ENCODE measurements around the gene ZNF487.
"Not testable (repeated sequence)": the region's sequence is repeated elsewhere in the genome, so short reads cannot be mapped to it uniquely, and the experiment has no call there.

Gene ZNF487

DNA sequence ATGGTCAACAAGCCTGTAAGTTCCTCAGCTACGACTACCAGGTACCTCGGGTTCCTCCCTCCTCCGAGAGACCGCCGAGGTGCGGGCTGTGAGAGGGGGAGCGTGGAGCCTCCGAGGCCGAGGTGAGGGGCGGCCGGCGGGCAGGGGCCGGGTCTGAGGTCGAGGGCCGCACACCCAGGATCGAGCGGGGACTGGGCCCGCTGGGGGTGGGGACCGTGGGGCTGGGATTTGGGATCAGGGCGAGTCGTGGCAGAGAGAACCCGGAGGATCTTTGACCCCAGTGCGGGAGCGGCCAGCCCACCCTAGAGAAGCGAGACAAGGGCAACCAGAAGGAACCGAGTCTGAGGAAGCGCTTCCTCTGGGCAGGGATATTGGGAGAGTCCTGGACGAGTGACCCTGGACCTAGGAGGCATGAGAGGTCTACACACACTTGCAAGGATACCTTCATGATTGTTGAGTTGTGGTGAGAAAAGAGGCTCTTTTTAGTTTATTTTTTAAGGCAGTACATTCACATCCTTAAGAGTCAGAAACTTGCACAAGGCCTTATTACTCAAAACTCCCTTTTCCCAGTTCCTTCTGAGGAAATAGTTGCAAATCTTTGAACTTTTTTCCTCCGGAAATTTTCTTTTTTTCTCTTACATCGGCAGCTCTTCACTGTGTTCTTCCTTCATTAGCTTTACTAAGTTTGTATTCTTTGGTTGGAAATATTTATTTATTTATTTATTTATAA lies 395 bp downstream of the ZNF487 start:
- no peak for DNase-seq
- ATAC-seq = no peak

DNA sequence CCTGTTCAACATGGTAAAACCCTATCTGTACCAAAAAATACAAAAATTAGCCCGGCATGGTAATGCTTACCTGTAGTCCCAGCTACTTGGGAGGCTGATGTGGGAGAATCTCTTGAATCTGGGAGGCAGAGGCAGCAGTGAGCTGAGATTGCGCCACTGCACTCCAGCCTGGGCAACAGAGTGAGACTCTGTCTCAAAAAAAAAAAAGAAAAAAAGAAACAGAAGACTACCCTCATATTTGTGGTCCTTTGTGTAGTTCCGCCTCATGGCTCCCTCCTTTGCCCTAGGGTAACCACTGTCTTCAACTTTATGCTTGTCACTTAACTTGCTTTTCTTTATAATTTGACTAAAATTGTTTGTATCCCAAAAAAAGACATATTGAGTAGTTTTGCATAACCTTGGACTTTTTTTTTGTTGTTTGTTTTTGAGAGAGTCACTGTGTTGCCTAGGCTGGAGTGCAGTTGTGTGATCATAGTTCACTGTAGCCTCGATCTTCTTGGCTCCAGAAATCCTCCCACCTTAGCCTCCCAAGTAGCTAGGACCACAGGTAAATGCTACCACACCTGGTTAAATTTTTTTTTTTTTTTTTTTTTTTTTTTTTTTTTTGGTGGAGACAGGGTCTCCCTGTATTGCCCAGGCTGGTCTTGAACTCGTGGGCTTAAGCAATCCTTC lies 3.7 kb downstream of the ZNF487 start:
- ATAC-seq (no peak), DNase-seq (no peak)

DNA sequence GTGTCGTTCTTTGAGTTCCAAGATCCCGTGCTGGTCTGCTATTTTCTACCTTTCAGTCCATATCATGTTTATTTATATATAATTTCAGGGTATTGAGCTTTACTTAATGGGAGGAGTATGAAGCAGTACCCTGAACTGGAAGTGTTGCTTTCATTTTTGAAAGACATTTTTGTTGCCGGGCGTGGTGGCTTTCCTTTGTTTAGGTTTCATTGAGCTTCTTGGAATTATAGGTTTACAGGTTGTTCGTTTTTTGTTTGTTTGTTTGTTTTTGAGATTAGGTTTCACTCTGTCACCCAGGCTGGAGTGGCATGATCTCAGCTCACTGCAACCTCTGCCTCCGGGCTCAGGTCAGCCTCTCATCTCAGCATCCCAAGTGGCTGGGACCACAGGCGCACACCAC lies 7.4 kb downstream of the ZNF487 start:
- DNase-seq (no peak), ATAC-seq (no peak)

DNA sequence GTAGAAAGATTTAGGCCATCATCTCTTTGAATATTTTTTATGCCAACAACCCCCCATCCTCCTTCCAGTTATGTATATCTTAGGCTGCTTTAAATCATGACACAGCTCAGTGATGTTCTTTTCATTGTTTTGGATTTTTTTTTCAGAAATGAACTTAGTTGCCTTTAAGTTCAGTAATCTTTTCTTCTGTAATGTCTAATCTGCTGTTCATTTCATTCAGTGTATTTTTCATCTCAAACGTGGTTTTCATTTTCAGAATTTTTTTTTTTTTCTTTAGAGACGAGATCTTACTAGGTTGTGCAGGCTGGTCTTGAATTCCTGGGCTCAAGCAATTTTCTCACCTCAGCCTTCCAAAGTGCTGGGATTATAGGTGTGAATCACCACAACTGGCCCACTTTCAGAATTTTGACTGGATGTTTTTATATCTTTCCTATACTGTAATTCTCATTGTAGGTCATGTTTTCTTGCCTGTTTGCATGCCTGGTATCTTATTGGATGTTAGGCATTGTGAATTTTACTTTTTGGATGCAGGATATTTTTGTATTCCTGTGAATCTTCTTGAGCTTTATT lies 8.1 kb downstream of the ZNF487 start:
- DNase-seq = no peak

DNA sequence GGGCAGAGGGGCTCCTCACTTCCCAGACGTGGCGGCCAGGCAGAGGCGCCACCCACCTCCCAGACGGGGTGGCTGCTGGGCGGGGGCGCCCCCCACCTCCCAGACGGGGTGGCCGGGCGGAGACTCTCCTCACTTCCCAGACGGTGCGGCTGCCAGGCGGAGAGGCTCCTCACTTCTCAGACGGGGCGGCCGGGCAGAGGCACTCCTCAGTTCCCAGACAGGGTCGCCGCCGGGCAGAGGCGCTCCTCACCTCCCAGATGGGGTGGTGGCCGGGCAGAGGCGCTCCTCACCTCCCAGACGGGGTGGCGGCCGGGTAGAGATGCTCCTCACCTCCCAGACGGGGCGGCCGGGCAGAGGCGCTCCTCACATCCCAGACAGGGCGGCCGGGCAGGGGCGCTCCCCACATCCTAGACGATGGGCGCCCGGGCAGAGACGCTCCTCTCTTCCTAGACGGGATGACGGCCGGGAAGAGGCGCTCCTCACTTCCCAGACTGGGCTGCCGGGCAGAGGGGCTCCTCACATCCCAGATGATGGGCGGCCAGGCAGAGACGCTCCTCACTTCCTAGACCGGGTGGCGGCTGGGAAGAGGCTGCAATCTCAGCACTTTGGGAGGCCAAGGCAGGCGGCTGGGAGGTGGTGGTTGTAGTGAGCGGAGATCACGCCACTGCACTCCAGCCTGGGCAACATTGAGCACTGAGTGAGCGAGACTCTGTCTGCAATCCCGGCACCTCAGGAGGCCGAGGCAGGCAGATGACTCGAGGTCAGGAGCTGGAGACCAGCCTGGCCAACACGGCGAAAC lies 9.5 kb downstream of the ZNF487 start:
- DNase-seq, ATAC-seq: not testable (repeated sequence)

More for the DNA sequence above, 8.1 kb downstream of the ZNF487 start:
- ATAC-seq = no peak

DNA sequence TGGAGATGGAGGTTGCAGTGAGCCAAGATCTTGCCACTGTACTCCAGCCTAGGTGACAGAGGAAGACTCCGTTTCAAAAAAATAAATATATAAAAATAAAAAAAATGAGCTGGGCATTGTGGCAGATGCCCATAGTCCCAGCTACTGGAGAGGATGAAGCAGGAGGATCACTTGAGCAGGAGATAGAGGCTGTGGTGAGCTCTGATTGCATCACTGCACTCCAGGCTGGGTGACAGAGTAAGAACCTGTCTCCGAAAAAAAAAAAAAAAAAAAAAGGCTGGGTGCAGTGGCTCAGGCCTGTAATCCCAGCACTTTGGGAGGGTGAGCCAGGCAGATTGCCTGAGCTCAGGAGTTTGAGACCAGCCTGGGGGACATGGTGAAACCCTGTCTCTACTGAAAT lies 11.8 kb downstream of the ZNF487 start:
- no peak for ATAC-seq

GRCh38 chr10:43452356-43452914 lies 15.5 kb downstream of the ZNF487 start:
- DNase-seq = no peak
- ATAC-seq = no peak

More for the DNA sequence above, 11.8 kb downstream of the ZNF487 start:
- DNase-seq = no peak

GRCh38 chr10:43453266-43453831 lies 16.4 kb downstream of the ZNF487 start:
- DNase-seq = no peak
- ATAC-seq = peak; percentile 65

DNA sequence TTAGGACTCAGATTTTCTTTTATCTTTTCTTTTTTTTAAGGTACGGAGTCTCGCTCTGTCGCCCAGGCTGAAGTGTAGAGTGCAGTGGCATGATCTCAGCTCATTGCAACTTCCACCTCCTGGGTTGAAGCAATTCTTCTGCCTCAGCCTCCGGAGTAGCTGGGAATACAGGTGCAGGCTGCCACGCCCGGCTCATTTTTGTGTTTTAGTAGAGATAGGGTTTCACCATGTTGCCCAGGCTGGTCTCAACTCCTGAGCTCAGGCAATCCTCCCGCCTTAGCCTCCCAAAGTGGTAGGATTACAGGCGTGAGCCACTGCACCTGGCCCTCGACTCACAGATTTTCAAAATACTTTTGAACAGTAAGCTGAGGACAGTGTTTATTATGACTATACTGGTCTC lies 17.1 kb downstream of the ZNF487 start:
- ATAC-seq, DNase-seq: not testable (repeated sequence)

DNA sequence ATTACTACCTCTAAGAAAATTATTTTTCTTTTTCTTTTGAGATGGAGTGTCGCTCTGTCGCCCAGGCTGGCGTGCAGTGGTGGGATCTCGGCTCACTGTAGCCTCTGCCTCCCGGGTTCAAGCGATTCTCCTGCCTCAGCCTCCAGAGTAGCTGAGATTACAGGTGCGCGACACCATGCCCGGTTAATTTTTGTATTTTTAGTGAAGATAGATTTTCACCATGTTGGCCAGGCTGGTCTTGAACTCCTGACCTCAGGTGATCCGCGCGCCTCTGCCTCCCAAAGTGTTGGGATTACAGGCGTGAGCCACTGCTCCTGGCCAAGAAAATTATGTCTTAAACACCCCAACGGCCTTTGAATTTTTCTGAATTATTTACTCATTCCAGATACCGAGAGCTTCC lies 19.6 kb downstream of the ZNF487 start:
- ATAC-seq, DNase-seq: not testable (repeated sequence)

- DNase-seq (no peak), ATAC-seq (no peak)
Measured at GRCh38 chr10:43458227-43458626, 21.3 kb downstream of the ZNF487 start.

- ATAC-seq = peak; percentile 84
Measured at GRCh38 chr10:43461950-43462349, 25.0 kb downstream of the ZNF487 start.

DNA sequence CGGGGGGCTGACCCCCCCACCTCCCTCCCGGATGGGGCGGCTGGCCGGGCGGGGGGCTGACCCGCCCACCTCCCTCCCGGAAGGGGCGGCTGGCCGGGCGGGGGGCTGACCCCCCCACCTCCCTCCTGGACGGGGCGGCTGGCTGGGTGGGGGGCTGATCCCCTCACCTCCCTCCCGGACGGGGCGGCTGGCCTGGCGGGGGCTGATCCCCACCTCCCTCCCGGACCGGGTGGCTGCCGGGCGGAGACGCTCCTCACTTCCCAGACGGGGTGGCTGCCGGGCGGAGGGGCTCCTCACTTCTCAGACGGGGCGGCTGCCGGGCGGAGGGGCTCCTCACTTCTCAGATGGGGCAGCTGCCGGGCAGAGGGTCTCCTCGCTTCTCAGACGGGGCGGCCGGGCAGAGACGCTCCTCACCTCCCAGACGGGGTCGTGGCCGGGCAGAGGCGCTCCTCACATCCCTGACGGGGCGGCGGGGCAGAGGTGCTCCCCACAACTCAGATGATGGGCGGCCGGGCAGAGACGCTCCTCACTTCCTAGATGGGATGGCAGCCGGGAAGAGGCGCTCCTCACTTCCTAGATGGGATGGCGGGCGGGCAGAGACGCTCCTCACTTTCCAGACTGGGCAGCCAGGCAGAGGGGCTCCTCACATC lies 28.3 kb downstream of the ZNF487 start:
- not testable (repeated sequence) for DNase-seq, ATAC-seq

More at GRCh38 chr10:43461950-43462349, 25.0 kb downstream of the ZNF487 start:
- no peak for DNase-seq

DNA sequence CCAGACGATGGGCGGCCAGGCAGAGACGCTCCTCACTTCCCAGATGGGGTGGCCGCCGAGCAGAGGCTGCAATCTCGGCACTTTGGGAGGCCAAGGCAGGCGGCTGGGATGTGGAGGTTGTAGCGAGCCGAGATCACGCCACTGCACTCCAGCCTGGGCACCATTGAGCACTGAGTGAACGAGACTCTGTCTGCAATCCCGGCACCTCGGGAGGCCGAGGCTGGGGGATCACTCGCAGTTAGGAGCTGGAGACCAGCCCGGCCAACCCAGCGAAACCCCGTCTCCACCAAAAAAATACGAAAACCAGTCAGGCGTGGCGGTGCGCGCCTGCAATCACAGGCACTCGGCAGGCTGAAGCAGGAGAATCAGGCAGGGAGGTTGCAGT lies 28.8 kb downstream of the ZNF487 start:
- DNase-seq, ATAC-seq: not testable (repeated sequence)

DNA sequence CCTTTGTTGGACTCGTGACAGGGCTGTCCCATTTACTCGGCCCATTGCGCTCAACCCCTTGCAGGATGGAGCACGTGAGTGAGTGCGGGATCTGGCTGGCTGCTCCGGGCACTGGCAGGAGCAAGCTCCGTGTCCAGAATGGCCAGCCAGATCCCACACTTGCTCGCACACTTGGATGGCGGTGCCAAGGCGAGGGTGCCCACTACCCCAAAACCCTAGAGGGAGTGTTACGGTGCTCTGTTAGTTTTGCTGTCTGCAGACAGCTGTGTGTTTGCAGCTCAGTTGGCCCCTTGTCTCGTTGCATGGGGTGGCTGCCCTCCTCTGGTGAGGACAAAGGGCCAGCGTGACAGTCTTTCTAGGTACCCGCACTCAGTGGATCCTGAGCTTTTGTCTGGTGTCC lies 34.2 kb downstream of the ZNF487 start:
- no peak for ATAC-seq
- DNase-seq = no peak

- no peak for ATAC-seq
- DNase-seq = no peak
Measured at GRCh38 chr10:43471935-43472720, 35.2 kb downstream of the ZNF487 start.

GRCh38 chr10:43479275-43479674 lies 42.4 kb downstream of the ZNF487 start:
- no peak for DNase-seq
- no peak for ATAC-seq

DNA sequence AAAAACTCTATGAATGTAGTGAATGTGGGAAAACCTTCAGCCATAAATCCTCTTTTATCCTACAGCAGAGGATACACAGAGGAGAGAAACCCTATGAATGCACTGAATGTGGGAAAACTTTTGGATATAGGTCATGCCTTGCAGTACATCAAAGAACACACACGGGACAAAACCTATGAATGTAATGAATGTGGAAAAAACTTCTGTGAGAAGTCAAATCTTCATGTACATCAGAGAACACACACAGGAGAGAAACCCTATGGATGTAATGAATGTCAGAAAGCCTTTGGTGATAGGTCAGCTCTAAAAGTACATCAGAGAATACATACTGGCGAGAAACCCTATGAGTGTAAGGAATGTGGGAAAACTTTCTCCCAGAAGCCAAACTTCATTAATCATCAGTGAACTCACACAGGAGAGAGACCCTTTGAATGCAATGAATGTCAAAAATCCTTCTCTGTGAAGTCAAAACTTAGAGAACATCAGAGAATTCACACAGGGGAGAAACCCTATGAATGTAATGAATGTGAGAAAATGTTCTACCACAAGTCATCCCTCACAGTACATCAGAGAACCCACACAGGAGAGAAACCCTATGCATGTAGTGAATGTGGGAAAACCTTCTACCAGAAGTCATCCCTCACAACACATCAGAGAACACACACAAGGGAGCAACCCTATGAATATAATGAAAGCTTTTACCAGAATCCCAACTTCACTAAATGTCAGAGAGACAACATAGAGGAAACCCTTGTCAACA lies 45.6 kb downstream of the ZNF487 start:
- DNase-seq = no peak
- ATAC-seq = no peak

GRCh38 chr10:43491855-43492254 lies 54.9 kb downstream of the ZNF487 start:
- ATAC-seq = no peak
- no peak for DNase-seq

DNA sequence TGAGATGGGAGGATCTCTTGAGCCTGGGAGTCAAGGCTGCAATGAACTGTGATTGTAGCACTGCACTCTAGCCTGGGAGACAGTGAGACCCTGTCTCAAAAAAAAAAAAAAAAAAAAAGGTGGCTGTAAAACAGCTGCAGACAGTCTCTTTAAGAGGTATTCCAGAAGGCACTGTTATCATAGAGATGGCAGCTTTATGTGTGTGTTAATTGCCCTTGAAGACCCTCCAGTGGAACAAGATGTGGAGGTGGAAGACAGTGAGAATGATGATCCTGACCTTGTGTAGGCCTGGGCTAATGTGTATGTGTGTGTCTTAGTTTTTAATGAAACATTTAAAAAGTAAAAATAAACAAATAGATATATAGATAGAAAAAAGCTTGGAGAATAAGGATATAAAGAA lies 66.0 kb downstream of the ZNF487 start:
- ATAC-seq = no peak
- DNase-seq = no peak

Data from stimulated activated naive CD8-positive, alpha-beta T cell treated with anti-CD3 and anti-CD28 coated beads, Interleukin-15, Interleukin-2, amounts not matched to agents 100 U/mL and 50 U/mL, for 24 hours (primary cell).